HG03196 (cell line): Measurements from ENCODE around the gene ELOVL6.
"Not testable (repeated sequence)": the region's sequence is repeated elsewhere in the genome, so short reads cannot be mapped to it uniquely, and the experiment has no call there.

ENCODE experiments used
- ATAC-seq: cut with Tn5 transposase; IDR thresholded peaks from one replicate; pipeline ENCODE4 v1.9.1; 2021; ENCODE audit not compliant: unreplicated experiment

Gene ELOVL6

GRCh38 chr4:110197529-110198042 lies 829 bp downstream of the ELOVL6 start:
- peak; percentile 13 for ATAC-seq

GRCh38 chr4:110196871-110197528 lies 1.4 kb downstream of the ELOVL6 start:
- ATAC-seq = peak; percentile 26

- ATAC-seq = peak; percentile 23
Measured at GRCh38 chr4:110196206-110196870, 2.1 kb downstream of the ELOVL6 start.

- peak; percentile 4 for ATAC-seq
Measured at GRCh38 chr4:110195561-110196205, 2.7 kb downstream of the ELOVL6 start.

- ATAC-seq = peak; percentile 69
Measured at GRCh38 chr4:110193822-110194761, 4.3 kb downstream of the ELOVL6 start.

GRCh38 chr4:110193287-110193686 lies 5.1 kb downstream of the ELOVL6 start:
- not testable (repeated sequence) for ATAC-seq

- no peak for ATAC-seq
Measured at GRCh38 chr4:110190249-110190648, 8.2 kb downstream of the ELOVL6 start.

GRCh38 chr4:110188113-110188512 lies 10.3 kb downstream of the ELOVL6 start:
- ATAC-seq = peak; percentile 41

GRCh38 chr4:110184791-110185155 lies 13.6 kb downstream of the ELOVL6 start:
- peak; percentile 8 for ATAC-seq

- ATAC-seq = peak; percentile 39
Measured at GRCh38 chr4:110184140-110184790, 14.2 kb downstream of the ELOVL6 start.

GRCh38 chr4:110183643-110184042 lies 14.8 kb downstream of the ELOVL6 start:
- ATAC-seq = no peak

GRCh38 chr4:110183058-110183457 lies 15.4 kb downstream of the ELOVL6 start:
- no peak for ATAC-seq

- no peak for ATAC-seq
Measured at GRCh38 chr4:110181890-110182289, 16.5 kb downstream of the ELOVL6 start.

- no peak for ATAC-seq
Measured at GRCh38 chr4:110175634-110176033, 22.8 kb downstream of the ELOVL6 start.

- no peak for ATAC-seq
Measured at GRCh38 chr4:110172972-110173371, 25.4 kb downstream of the ELOVL6 start.

- ATAC-seq = no peak
Measured at GRCh38 chr4:110171971-110172370, 26.4 kb downstream of the ELOVL6 start.

- no peak for ATAC-seq
Measured at GRCh38 chr4:110170861-110171260, 27.6 kb downstream of the ELOVL6 start.

- peak; percentile 60 for ATAC-seq
Measured at GRCh38 chr4:110165382-110166286, 32.8 kb downstream of the ELOVL6 start.

- no peak for ATAC-seq
Measured at GRCh38 chr4:110164856-110165255, 33.6 kb downstream of the ELOVL6 start.
